Kidney (tissue), 14 donors: ENCODE results near the gene SPOCK2. TPM values are rescaled to one million over a fixed set of nuclear protein-coding genes. Genes with fewer than 3 reads are reported as not detected.
A peak's percentile ranks its signal among the peaks of the same experiment; 100 is the strongest.

Source experiments
- DNase-seq, 5 donors: peaks; one replicate each; pipeline ENCODE4 v3.0.0-alpha.2; 2013 to 2020
- FAIRE-seq: peaks from 2 replicates; lab custom pipeline; 2012; peaks lifted over from hg19 to GRCh38; lab: Jason Lieb, UNC
- H3K27ac ChIP-seq, 2 donors: one replicate each; pipeline ENCODE4 v1.7.0; 2013; ENCODE audit warnings: low read depth in 2 of 2, low read length in 2 of 2, inconsistent platforms in 1 of 2
- H3K27me3 ChIP-seq: one replicate; pipeline ENCODE4 v1.7.1; 2013; ENCODE audit warnings: low read length, inconsistent platforms; ENCODE audit not compliant: control insufficient read depth, insufficient read depth
- H3K36me3 ChIP-seq, 3 donors: one replicate each; pipeline versions ENCODE4 v1.7.0 to v1.7.1; 2013; ENCODE audit warnings: low read length in 3 of 3, control low read depth in 1 of 3, inconsistent platforms in 1 of 3; ENCODE audit not compliant: insufficient read depth in 3 of 3, control insufficient read depth in 2 of 3
- H3K4me1 ChIP-seq, 3 donors: one replicate each; pipeline versions ENCODE4 v1.7.0 to v1.7.1; 2013; ENCODE audit warnings: low read length in 3 of 3, inconsistent platforms in 1 of 3, low read depth in 1 of 3; ENCODE audit not compliant: control insufficient read depth in 2 of 3, insufficient read depth in 2 of 3
- H3K4me3 ChIP-seq, 3 donors: one replicate each; pipeline versions ENCODE4 v1.7.0 to v1.8.1; 2013; ENCODE audit warnings: low read length in 3 of 3, control low read depth in 1 of 3, inconsistent platforms in 1 of 3
- H3K9ac ChIP-seq, 3 donors: one replicate each; pipeline versions ENCODE4 v1.7.0 to v1.7.1; 2013; ENCODE audit warnings: low read length in 3 of 3, control low read depth in 1 of 3, inconsistent platforms in 1 of 3
- H3K9me3 ChIP-seq, 3 donors: one replicate each; pipeline versions ENCODE4 v1.7.0 to v1.7.1; 2013; ENCODE audit warnings: low read length in 3 of 3, control low read depth in 1 of 3, inconsistent platforms in 1 of 3; ENCODE audit not compliant: control insufficient read depth in 2 of 3, insufficient read depth in 1 of 3
- CTCF ChIP-seq: IDR thresholded peaks from 3 replicates; pipeline ENCODE4 v1.5.1; 2012; ENCODE audit warnings: mild to moderate bottlenecking, moderate library complexity, borderline replicate concordance; ENCODE audit not compliant: insufficient read depth; ENCODE audit errors: extremely low read depth
- intact Hi-C: fragments of 100-400 bp; cut with DNase I; formaldehyde crosslinking; loops from one replicate; pipeline ENCODE4 v1.11.1; 2022
- polyA plus RNA-seq: library from polyadenylated mRNA; stranded (reverse); fragments of 350-450 nt; fragmentation: Illumina TruSeq; extraction: RNeasy Lipid Tissue Mini Kit (QIAGEN cat#74804); gene quantifications from one replicate; pipeline ENCODE4 v1.2.3, GENCODE V29; 2014; ENCODE audit warnings: low read depth, low replicate concordance; ENCODE audit not compliant: insufficient read depth
- total RNA-seq: library from RNA; stranded (reverse); fragmentation: NEBNext Ultra II Directional; extraction: Animal tissue kit (Norgen Biotek cat#: 25700); gene quantifications from one replicate; pipeline ENCODE4 v1.2.1, GENCODE V29; 2021
- donor health status: control.
- donor health status: control.
- donor health status: control.
- donor health status: control.
- donor health status: control.
- donor health status: DM: yes; HTN: yes; CAD: no.
- donor health status: Normal renal cell carcinoma (clear cell type).

The SPOCK2 gene
- total and polyA plus RNA-seq, 2 donors from 2014 or later, result 19.7 to 103 TPM

GRCh38 chr10:72068901-72069446 lies 19.4 kb downstream of the SPOCK2 start:
- H3K9me3 ChIP-seq, result no peaks in the 10 kb centered on the region
- FAIRE-seq, result no peak
- H3K9ac ChIP-seq, result no peak overlapping the region
- H3K27ac ChIP-seq, result no peak overlapping the region
- peaks cover 0 to 8% (median 0%) of the 10 kb centered on the region in 3 donors for H3K4me1 ChIP-seq
- DNase-seq, result peak in 2 of 5 donors; percentile 59 to 66
- no peak for TF ChIP-seq CTCF
- H3K27me3 ChIP-seq, result no peaks in the 10 kb centered on the region
- H3K4me3 ChIP-seq, result no peak overlapping the region
- intact Hi-C loops, result no loop called here
- no peaks in the 10 kb centered on the region for H3K36me3 ChIP-seq

DNA sequence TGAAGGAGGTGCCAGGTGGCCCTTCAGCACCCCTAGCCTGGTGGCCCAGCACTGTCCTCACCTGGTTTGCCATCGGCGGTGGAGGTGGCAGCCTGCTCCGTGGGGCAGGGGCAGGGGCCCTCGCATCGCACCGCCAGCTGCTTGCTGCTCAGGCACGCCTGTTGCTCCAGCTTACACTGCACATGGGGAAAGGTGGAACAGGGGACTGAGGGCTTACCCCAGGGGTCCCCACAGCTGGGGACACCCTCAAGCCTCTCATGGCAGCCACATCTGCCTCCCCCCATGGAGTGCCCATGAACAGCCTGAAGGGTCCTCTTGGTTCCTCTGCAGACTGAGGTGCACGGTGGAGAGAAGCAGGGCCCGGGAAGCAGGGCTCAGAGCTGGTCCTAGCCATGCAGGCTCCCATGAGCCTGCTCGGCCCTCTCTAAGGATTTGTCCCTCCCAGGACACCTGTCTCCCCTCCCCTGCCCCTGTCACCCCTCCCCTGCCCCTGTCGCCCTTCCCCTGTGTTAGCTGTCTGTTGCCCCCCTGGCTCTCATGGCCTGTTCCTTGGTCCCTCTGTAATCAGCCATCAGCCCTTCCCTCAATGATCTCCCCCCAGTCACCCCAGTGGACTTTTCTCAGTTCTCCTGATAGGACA lies 20.1 kb downstream of the SPOCK2 start:
- FAIRE-seq (no peak), DNase-seq (peak in 1 of 5 donors; percentile 61)
- TF ChIP-seq CTCF, result no peak
- intact Hi-C loops, result no loop called here
- H3K9ac ChIP-seq, result no peak overlapping the region
- H3K4me1 ChIP-seq, result peaks cover 0 to 8% (median 0%) of the 10 kb centered on the region in 3 donors
- no peak overlapping the region for H3K27ac ChIP-seq
- H3K9me3 ChIP-seq, result no peaks in the 10 kb centered on the region
- H3K36me3 ChIP-seq, result no peaks in the 10 kb centered on the region
- H3K27me3 ChIP-seq, result no peaks in the 10 kb centered on the region
- H3K4me3 ChIP-seq, result no peak overlapping the region

GRCh38 chr10:72067463-72068125 lies 20.8 kb downstream of the SPOCK2 start:
- H3K27me3 ChIP-seq, result no peaks in the 10 kb centered on the region
- no peaks in the 10 kb centered on the region for H3K9me3 ChIP-seq
- H3K27ac ChIP-seq, result no peak overlapping the region
- peaks cover 0 to 8% (median 0%) of the 10 kb centered on the region in 3 donors for H3K4me1 ChIP-seq
- H3K4me3 ChIP-seq, result no peak overlapping the region
- FAIRE-seq (no peak), DNase-seq (peak in 1 of 5 donors; percentile 64)
- intact Hi-C loops, result no loop called here
- no peaks in the 10 kb centered on the region for H3K36me3 ChIP-seq
- H3K9ac ChIP-seq, result no peak overlapping the region
- TF ChIP-seq CTCF, result no peak
